Transverse colon (tissue), 4 donors: Measurements from ENCODE around the gene CENATAC.

Source experiments
- EP300 ChIP-seq: sonication (generic); formaldehyde crosslinking; IDR thresholded peaks from one replicate; pipeline ENCODE4 v1.6.1; 2017; ENCODE audit warnings: antibody characterized with exemption, low read depth
- POLR2A ChIP-seq: fragments of 450-650 bp; IDR thresholded peaks from one replicate; pipeline ENCODE4 v1.6.1; 2016; ENCODE audit warnings: antibody characterized with exemption, mild to moderate bottlenecking, moderate library complexity
- POLR2AphosphoS5 ChIP-seq, 3 donors: sonication (generic); formaldehyde crosslinking; IDR thresholded peaks; one replicate each; pipeline ENCODE4 v1.6.1; 2016; ENCODE audit warnings: antibody characterized with exemption in 3 of 3
- TF ChIP-seq, protein P1 (sequence below), 5 experiments: fragments of 200-600 bp in 3 of 5; fragments of 450-650 bp in 2 of 5; sonication (generic) in 3 of 5; IDR thresholded peaks; 1 replicate in 2 of 5; 2 replicates in 3 of 5; pipeline ENCODE4 v1.5.1; 2016 to 2017; ENCODE audit warnings: antibody characterized with exemption in 5 of 5, inconsistent platforms in 3 of 5, mild to moderate bottlenecking in 2 of 5, moderate library complexity in 1 of 5

DNA sequence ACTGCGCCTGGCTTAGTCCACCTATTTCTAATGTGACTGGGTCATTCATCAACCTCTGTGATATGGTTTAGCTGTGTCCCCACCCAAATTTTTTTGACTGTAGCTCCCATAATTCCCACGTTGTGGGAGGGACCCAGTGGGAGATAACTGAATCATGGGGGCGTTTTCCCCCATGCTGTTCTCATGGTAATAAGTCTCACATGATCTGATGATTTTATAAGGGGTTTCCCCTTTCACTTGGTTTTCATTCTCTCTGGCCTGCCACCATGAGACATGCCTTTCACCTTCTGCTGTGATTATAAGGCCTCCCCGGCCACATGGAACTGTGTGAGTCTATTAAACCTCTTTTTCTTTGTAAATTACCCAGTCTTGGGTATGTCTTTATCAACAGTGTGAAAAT, 8.7 kb downstream of the CENATAC start:
- TF ChIP-seq, protein P1, sequence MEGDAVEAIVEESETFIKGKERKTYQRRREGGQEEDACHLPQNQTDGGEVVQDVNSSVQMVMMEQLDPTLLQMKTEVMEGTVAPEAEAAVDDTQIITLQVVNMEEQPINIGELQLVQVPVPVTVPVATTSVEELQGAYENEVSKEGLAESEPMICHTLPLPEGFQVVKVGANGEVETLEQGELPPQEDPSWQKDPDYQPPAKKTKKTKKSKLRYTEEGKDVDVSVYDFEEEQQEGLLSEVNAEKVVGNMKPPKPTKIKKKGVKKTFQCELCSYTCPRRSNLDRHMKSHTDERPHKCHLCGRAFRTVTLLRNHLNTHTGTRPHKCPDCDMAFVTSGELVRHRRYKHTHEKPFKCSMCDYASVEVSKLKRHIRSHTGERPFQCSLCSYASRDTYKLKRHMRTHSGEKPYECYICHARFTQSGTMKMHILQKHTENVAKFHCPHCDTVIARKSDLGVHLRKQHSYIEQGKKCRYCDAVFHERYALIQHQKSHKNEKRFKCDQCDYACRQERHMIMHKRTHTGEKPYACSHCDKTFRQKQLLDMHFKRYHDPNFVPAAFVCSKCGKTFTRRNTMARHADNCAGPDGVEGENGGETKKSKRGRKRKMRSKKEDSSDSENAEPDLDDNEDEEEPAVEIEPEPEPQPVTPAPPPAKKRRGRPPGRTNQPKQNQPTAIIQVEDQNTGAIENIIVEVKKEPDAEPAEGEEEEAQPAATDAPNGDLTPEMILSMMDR (IDR thresholded peaks at IDR 0.05), result no peak
- TF ChIP-seq POLR2AphosphoS5 (IDR thresholded peaks at IDR 0.05) (no peak), EP300 (no peak), POLR2A (no peak)
